AG10803 (cell line): ENCODE data around the gene DOCK3.
A peak's percentile ranks its signal among the peaks of the same experiment; 100 is the strongest.

Experiments used
- DNase-seq: peaks from one replicate; pipeline ENCODE4 v3.0.0; 2010; ENCODE audit warnings: low read depth
- H3K4me3 ChIP-seq: 2 replicates; pipeline ENCODE4 v1.5.1; 2011; ENCODE audit warnings: mild to moderate bottlenecking, low read length, control low read depth
- CTCF ChIP-seq: conservative IDR thresholded peaks from 2 replicates; pipeline ENCODE4 v1.5.1; 2011; ENCODE audit warnings: mild to moderate bottlenecking, low read length, control low read depth, inconsistent platforms

DOCK3 gene

GRCh38 chr3:50639055-50639494 is 35.7 kb upstream of the DOCK3 start:
- no peak for TF ChIP-seq CTCF
- DNase-seq: peak; percentile 69
- no peak overlapping the region for H3K4me3 ChIP-seq

- no peak for TF ChIP-seq CTCF
- no peak overlapping the region for H3K4me3 ChIP-seq
- no peak for DNase-seq
These were observed 32.3 kb upstream of the DOCK3 start for GRCh38 chr3:50642382-50642781.

- no peak for TF ChIP-seq CTCF
- H3K4me3 ChIP-seq: no peak overlapping the region
- no peak for DNase-seq
These were observed 30.2 kb upstream of the DOCK3 start for GRCh38 chr3:50644561-50644960.

GRCh38 chr3:50645378-50645777 is 29.3 kb upstream of the DOCK3 start:
- no peak overlapping the region for H3K4me3 ChIP-seq
- no peak for DNase-seq
- TF ChIP-seq CTCF: no peak

GRCh38 chr3:50648313-50648712 is 26.4 kb upstream of the DOCK3 start:
- DNase-seq: no peak
- no peak for TF ChIP-seq CTCF
- no peak overlapping the region for H3K4me3 ChIP-seq

GRCh38 chr3:50648944-50649343 is 25.8 kb upstream of the DOCK3 start:
- no peak for DNase-seq
- no peak for TF ChIP-seq CTCF
- no peak overlapping the region for H3K4me3 ChIP-seq

- no peak overlapping the region for H3K4me3 ChIP-seq
- no peak for DNase-seq
- TF ChIP-seq CTCF: no peak
These were observed 25.2 kb upstream of the DOCK3 start for GRCh38 chr3:50649451-50649931.
